ENCODE data around the gene ELF2. TPM values are rescaled to one million over a fixed set of nuclear protein-coding genes. Genes with fewer than 3 reads are reported as not detected.
A peak's percentile ranks its signal among the peaks of the same experiment; 100 is the strongest.
"Not testable (repeated sequence)": the region's sequence is repeated elsewhere in the genome, so short reads cannot be mapped to it uniquely, and the experiment has no call there.

Gene ELF2
- total RNA-seq, 1 experiment from 2014 or later = 21.1 TPM

DNA sequence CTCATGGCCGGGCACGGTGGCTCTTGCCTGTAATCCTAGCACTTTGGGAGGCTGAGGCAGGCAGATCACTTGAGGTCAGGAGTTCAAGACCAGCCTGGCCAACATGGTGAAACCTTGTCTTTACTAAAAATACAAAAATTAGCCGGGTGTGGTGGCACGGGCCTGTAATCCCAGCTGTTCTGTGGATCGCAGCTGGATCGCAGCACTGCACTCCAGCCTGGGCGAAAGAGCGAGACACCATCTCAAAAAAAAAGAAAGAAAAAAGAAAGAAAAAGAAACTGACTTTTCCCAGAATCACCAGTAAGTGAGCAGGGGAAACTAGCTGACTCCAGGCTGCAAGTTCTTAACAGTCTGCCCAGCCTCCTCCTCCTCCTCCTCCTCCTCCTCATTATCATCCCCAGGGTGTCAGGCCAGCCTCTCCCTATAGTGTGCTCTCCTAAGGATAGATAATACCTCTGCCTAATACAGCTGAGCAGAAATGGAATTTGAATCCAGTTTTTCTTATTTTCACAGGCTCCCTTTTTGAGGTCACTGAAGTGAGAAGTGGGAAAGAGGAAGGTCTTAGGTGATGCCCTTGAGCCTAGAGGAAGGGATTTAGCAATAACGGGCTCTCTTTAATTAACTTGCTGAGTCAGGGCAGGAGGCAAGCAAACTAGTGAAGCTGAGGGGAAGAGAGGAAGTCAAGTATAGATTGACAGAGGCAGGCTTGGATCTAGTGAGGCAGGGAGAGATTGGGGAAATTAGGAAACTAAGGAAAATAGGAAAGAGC, 11.8 kb upstream of the ELF2 start:
- no peak for DNase-seq (ENCODE audit: low read depth)

DNA sequence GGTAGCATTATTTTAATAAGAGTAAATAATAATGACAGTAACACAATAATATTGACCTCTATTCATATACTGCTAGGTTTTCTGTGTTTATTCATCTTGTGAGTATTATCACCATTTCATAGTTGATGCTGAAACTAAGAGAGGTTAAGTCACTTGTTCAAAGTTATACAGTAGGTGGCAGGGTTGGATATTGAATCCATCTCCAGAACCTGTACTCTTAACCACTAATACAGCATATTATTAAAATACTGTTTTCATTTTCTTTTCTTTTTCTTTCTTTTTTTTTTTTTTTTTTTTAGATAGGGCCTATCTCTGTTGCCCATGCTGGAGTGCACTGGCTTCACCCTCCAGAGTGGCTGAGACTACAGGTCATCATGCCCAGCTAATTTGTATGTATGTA, 7.1 kb upstream of the ELF2 start:
- DNase-seq (ENCODE audit: low read depth) = peak; percentile 35

- peak; percentile 91 for DNase-seq (ENCODE audit: low read depth)
Observed at GRCh38 chr4:139177869-139178619, 1.0 kb upstream of the ELF2 start.

GRCh38 chr4:139176302-139177048, 543 bp downstream of the ELF2 start:
- DNase-seq (ENCODE audit: low read depth) = peak; percentile 63

DNA sequence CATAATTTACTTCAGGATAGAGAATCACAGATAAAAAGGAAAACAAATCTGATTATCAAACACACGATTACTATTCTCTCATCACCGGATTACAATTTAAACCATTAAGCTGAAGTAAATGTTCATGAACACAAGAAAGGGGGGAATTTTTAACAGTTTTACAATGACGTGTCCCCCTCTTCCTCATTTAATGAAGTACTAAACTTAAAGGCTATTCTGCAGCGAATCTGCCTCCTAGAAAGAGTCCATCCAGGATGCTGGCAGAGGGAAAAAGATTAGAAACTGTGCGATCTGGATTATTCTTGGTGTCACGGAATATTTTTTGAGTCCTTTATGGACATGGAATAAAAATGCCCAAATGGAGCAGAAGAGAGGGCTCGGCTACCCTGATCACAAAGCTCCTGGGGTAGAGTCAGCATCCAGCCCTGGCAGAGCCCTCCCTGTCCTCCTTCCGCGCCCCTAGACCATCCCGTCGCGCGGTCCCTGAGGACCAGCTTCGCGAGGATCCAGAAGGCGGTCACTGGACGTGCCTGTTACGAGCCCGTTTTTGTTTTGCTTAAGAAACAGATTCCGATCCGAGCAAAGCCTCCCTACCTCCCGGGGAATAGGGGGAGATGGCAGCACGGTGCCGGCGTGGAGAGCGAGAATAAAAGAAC, 1.2 kb downstream of the ELF2 start:
- no peak for DNase-seq (ENCODE audit: low read depth)

DNA sequence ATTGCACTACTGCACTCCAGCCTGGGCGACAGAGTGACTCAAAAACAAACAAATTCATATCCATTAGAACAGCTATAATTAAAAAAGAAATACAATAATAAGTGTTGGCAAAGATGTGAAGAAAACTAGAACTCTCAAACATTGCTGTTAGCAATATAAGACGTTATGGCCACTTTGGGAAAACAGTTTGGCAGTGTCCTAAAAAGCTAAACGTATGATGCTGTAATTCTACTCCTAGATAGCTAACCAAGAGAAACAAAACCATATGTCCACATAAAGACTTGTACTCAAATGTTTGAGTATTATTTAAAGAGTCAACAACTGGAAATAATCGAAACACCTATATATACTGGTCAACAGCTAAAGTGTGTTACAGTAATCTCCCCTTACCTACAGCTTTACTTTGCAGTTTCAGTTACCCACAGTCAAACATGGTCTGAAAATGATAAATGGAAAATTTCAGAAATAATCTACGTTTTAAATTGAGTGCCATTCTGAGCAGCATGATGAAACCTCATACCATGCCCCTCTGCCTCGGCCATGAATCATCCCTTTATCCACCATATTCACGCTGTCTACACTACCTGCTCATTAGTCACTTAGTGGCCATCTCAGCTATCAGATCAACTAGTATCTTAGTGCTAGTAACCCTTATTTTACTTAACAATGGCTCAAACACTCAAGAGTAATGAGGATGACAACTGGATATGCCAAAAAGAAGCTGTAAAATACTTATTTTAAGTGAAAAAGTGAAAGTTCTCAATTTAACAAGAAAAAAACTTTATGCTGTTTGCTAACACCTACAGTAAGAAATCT, 4.9 kb downstream of the ELF2 start:
- peak; percentile 34 for DNase-seq (ENCODE audit: low read depth)

DNA sequence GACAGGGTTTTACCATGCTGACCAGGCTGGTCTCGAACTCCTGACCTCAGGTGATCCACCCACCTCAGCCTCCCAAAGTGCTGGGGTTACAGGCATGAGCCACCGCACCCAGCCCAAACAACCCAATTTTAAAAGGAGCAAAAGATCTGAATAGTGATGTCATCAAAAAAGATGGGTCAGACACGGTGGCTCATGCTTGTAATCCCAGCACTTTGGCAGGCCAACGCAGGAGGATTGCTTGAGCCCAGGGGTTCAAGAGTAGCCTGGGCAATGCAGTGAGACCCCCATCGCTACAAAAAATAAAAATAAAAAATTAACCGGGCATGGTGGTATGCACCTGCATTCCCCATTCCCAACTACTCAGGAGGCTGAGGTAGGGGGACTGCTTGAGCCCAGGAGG, 6.1 kb downstream of the ELF2 start:
- no peak for DNase-seq (ENCODE audit: low read depth)

- DNase-seq (ENCODE audit: low read depth) = peak; percentile 60
Observed at GRCh38 chr4:139167774-139168444, 9.1 kb downstream of the ELF2 start.

- DNase-seq (ENCODE audit: low read depth) = no peak
Observed at GRCh38 chr4:139164731-139165130, 12.3 kb downstream of the ELF2 start.

DNA sequence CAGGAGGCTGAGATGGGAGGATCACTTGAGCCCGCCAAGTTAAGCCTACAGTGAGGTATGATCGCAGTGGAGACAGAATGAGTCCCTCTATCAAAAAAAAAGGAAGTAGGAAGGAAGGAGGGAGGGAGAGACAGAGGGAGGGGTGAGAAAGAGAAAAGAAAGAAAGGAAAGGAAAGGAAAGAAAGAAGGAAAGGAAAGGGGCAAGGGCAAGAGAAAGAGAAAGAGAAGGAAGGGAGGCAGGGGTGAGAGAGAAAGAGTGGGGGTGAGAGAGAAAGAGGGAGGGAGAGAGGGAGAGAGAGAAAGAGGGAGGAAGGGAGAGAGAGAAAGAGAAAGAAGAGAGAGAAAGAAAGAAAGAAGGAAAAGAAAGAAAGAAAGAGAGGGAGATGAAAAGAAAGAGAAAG, 13.2 kb downstream of the ELF2 start:
- DNase-seq (ENCODE audit: low read depth) = no peak

- DNase-seq (ENCODE audit: low read depth) = not testable (repeated sequence)
Observed at GRCh38 chr4:139157977-139158376, 19.0 kb downstream of the ELF2 start.

DNA sequence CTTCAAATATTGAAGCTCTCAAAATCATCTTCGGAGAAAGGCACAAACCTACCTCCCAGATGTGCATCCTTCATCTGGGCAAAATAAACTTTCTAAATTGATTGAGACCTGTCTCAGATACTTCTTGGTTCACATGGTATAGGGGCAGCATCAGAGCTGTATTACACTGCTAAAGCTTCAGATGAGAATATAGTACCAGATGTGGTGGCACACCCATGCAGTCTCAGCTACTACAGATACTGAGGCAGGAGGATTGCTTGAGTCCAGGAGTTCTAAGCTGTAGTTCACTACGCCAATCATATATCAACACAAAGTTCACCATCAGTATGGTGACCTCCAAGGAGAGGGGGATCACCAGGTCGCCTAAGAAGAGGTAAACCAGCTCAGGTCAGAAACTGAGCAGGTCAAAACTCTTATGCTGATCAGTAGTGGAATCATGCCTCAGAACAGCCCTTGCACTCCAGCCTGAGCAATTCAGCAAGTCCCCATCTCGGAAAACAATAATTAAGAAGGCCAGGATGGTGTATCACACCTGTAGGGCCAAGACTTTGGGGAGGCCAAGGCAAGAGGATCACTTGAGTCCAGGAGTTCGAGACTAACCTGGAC, 22.0 kb downstream of the ELF2 start:
- DNase-seq (ENCODE audit: low read depth) = no peak

- no peak for DNase-seq (ENCODE audit: low read depth)
Observed at GRCh38 chr4:139154538-139154937, 22.5 kb downstream of the ELF2 start.

DNA sequence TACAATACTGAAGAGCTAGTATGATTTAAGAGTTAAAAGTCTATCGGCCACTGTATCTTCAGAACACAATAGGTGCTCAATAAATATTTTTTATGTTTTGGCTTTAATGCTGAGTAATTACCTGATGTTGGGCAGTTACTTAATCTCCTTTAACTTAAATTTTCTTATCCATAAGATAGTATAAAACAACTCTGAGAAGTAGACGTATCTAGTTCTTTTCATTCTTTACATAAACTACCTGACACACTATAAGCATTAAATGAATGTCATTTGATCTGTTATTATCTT, 22.9 kb downstream of the ELF2 start:
- DNase-seq (ENCODE audit: low read depth) = no peak

DNA sequence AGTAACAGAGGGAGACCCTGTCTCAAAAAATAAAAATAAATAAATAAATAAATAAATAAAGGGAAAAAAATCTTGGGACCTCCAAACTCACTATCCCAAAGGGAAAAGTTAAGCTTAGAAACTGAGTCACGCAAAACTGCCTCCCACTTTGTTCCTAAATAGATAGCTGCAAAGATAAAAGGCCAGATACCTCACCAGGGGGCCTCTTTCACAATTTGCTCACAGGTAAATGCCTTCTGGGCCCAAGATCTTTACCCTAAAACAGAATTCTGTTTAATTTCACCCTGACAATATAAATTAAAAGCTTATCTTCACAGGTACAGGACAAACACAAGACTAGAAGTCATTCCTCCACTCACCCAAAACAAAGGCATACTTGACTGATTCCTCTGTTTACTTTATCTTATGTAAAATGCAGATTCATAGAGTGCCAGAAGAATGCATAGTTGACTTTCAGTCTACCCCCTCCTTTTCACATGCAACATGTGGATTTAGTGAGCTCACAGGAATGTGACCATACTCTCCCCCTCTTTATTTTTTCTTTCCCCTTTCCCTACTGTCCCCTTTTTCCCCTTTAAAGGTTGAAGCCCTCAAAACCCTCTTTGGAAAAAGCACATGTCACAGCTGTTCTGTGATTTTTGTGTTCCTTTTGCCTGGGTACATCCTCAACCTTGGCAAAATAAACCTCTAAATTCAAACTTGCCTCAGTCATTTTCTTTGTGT, 23.4 kb downstream of the ELF2 start:
- DNase-seq (ENCODE audit: low read depth) = no peak

DNA sequence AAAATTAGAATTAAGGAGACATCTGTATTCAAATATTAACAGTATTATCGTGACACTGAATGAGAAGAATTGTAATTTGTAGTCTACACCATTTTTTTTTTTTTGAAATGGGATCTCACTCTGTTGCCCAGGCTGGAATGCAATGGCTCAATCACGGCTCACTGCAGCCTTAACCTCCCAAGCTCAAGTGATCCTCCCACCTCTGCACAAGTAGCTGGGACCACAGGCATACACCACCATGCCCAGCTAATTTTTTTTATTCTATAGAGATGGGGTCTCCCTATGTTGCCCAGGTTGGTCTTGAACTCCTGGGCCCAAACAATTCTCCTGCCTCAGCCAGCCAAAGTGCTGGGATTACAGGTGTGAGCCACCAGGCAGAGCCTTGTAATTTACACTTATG, 24.8 kb downstream of the ELF2 start:
- no peak for DNase-seq (ENCODE audit: low read depth)

GRCh38 chr4:139146926-139147629, 29.9 kb downstream of the ELF2 start:
- no peak for DNase-seq (ENCODE audit: low read depth)

- no peak for DNase-seq (ENCODE audit: low read depth)
Observed at GRCh38 chr4:139145552-139145932, 31.5 kb downstream of the ELF2 start.
